Panc1 (cell line): Measurements from ENCODE around the gene FBXO45. TPM values are rescaled to one million over a fixed set of nuclear protein-coding genes. Genes with fewer than 3 reads are reported as not detected.

Source experiments
- ATAC-seq: fragments of 200-7000 bp; cut with Tn5 transposase; 2 replicates; pipeline ENCODE4 v1.9.1; 2020; ENCODE audit warnings: mild to moderate bottlenecking, moderate library complexity
- Bru-seq: library from RNA; stranded (reverse); fragments of 400-500 nt; gene quantifications from one replicate; lab custom pipeline; 2021; lab: Mats Ljungman, UMichigan
- BruChase-seq, 2 experiments: library from RNA; stranded (reverse); fragments of 400-500 nt; gene quantifications; one replicate each; lab custom pipeline; 2021; lab: Mats Ljungman, UMichigan
- BruUV-seq: library from RNA; stranded (reverse); fragments of 400-500 nt; replicated peaks from 2 replicates; lab custom pipeline; 2021; lab: Mats Ljungman, UMichigan
- CTCF ChIA-PET: fragments of 300-600 bp; sonication (Branson Sonifier 250); formaldehyde crosslinking; loops from one replicate; lab custom pipeline; 2022; ENCODE audit warnings: antibody characterized with exemption; lab: Charles Lee
- POLR2A ChIA-PET: fragments of 300-600 bp; sonication (Branson Sonifier 250); formaldehyde crosslinking; loops from one replicate; lab custom pipeline; 2022; ENCODE audit warnings: antibody characterized with exemption; lab: Charles Lee
- DNase-seq: peaks from one replicate; pipeline ENCODE4 v3.0.0-alpha.2; 2010; ENCODE audit warnings: low read depth, low spot score
- H3K27ac ChIP-seq: 2 replicates; pipeline ENCODE4 v1.5.1; 2011; ENCODE audit warnings: mild to moderate bottlenecking, low read length, inconsistent platforms
- H3K27me3 ChIP-seq: fragments of 200-500 bp; sonication (Bioruptor generic); 2 replicates; pipeline ENCODE4 v1.6.0; 2014; ENCODE audit warnings: low read length, inconsistent platforms; ENCODE audit not compliant: control insufficient read depth, insufficient read depth
- H3K36me3 ChIP-seq: fragments of 200-500 bp; sonication (Bioruptor generic); 2 replicates; pipeline ENCODE4 v1.5.1; 2014; ENCODE audit warnings: inconsistent platforms, mild to moderate bottlenecking, low read length, moderate library complexity; ENCODE audit not compliant: control insufficient read depth, insufficient read depth
- H3K4me1 ChIP-seq: 2 replicates; pipeline ENCODE4 v1.5.1; 2011; ENCODE audit warnings: inconsistent platforms, mild to moderate bottlenecking, low read length, moderate library complexity; ENCODE audit not compliant: control insufficient read depth, insufficient read depth
- H3K4me3 ChIP-seq, 2 experiments: 2 replicates each; pipeline ENCODE4 v1.5.1; 2011 to 2012; ENCODE audit warnings: low read depth in 2 of 2, low read length in 2 of 2, mild to moderate bottlenecking in 2 of 2, inconsistent platforms in 1 of 2, moderate library complexity in 1 of 2
- H3K9me3 ChIP-seq: fragments of 200-500 bp; sonication (Bioruptor generic); 2 replicates; pipeline ENCODE4 v1.5.1; 2014; ENCODE audit warnings: low read depth, mild to moderate bottlenecking, inconsistent platforms, low read length, moderate library complexity; ENCODE audit not compliant: control insufficient read depth, insufficient read depth
- CTCF ChIP-seq: fragments of 450-650 bp; IDR thresholded peaks from 2 replicates; pipeline ENCODE4 v1.5.1; 2017; ENCODE audit warnings: mild to moderate bottlenecking
- POLR2AphosphoS5 ChIP-seq: IDR thresholded peaks from 2 replicates; pipeline ENCODE4 v1.6.1; 2012; ENCODE audit warnings: mild to moderate bottlenecking, low read depth, low read length, moderate library complexity
- REST ChIP-seq, 2 experiments: IDR thresholded peaks; 2 replicates each; pipeline ENCODE4 v1.6.1; 2011 to 2012; ENCODE audit warnings: low read depth in 2 of 2, control low read depth in 1 of 2, low read length in 1 of 2, mild to moderate bottlenecking in 1 of 2, moderate library complexity in 1 of 2; ENCODE audit not compliant: insufficient read depth in 1 of 2
- SIN3A ChIP-seq: IDR thresholded peaks from 2 replicates; pipeline ENCODE4 v1.6.1; 2012; ENCODE audit warnings: low read depth, mild to moderate bottlenecking, low read length, moderate library complexity, borderline replicate concordance; ENCODE audit not compliant: insufficient read depth
- TCF7L2 ChIP-seq: IDR thresholded peaks from 2 replicates; pipeline ENCODE4 v1.6.1; 2011; ENCODE audit warnings: mild to moderate bottlenecking, low read depth, low read length, inconsistent platforms
- in situ Hi-C: cut with HindIII; loops from 2 replicates; pipeline ENCODE4 v1.10.0; 2016; ENCODE audit warnings: low sequenced_read_pairs, low pct_unique_long_range_greater_than_20kb
- intact Hi-C: fragments of 100-400 bp; cut with micrococcal nuclease; formaldehyde crosslinking; loops from one replicate; pipeline ENCODE4 v1.10.0; 2022; ENCODE audit not compliant: unreplicated experiment
- long read RNA-seq: library from polyadenylated mRNA; unstranded; transcript quantifications from one replicate; pipeline ENCODE4 v2.0.0, GENCODE V29; 2021; ENCODE audit not compliant: unreplicated experiment
- polyA plus RNA-seq: library from polyadenylated mRNA; unstranded; fragments of >200 nt; gene quantifications from one replicate; pipeline ENCODE4 v1.2.1, GENCODE V29; 2012; ENCODE audit warnings: missing spikeins; ENCODE audit not compliant: insufficient read length
- total RNA-seq: library from RNA; stranded (reverse); gene quantifications from one replicate; pipeline ENCODE4 v1.2.1, GENCODE V29; 2021; ENCODE audit not compliant: unreplicated experiment

The FBXO45 gene
- 21.6 TPM for total RNA-seq
- 8.2 TPM for polyA plus RNA-seq
- percentile 80 among the genes with signal in this experiment for Bru-seq, nascent RNA
- percentile 97 among the genes with signal in this experiment for BruChase-seq, experiment 1, labeled RNA remaining after a 2-hour chase
- percentile 90 among the genes with signal in this experiment for BruChase-seq, experiment 2, labeled RNA remaining after a 6-hour chase
- long read RNA-seq, full-length matches to known transcripts: 54 of 60 reads
- long read RNA-seq, partial matches to known transcripts: 1 of 60 reads
- long read RNA-seq, other reads (novel, unspliced or antisense): 5 of 60 reads

- in situ Hi-C loops (no loop called here), intact Hi-C loops (no loop called here)
- TF ChIP-seq SIN3A: peak; percentile 96; the same call in 1 of the 2 replicates
- TF ChIP-seq CTCF: no peak
- peak; percentile 97 for TF ChIP-seq POLR2AphosphoS5
- 0 out of 4 replicates have a peak, but pooled peaks of 1 of the 2 experiments have one; percentile 12 for TF ChIP-seq REST (IDR thresholded peaks at IDR 0.05; ENCODE audit: insufficient read depth in 1 of 2, low read depth in 2 of 2, low read length in 1 of 2)
- TF ChIP-seq TCF7L2: no peak
- Histone ChIP-seq H3K4me1 (peaks cover 32% of the 10 kb centered on the region), H3K9me3 (no peaks in the 10 kb centered on the region), H3K27ac (peak within 1 kb of the TSS; percentile 98), H3K27me3 (no peaks in the 10 kb centered on the region), H3K36me3 (peaks cover 5% of the 10 kb centered on the region; the same call in 1 of the 2 replicates), H3K4me3 (peak within 1 kb of the TSS; percentile 87 to 89)
- DNase-seq (peak; percentile 64), ATAC-seq (peak; percentile 98)
- no TSS peak for BruUV-seq
- POLR2A ChIA-PET: interaction anchor here (0.6 to 1.3 kb wide), 5 partner anchors 45 to 568 kb away, joined by 3 to 14 read pairs (median 3); no protein-coding TSS in a partner anchor
- CTCF ChIA-PET: interaction anchor here (0.5 kb wide), 1 partner anchor 545 kb away, joined by 3 read pairs; no protein-coding TSS in a partner anchor
Observed at GRCh38 chr3:196568246-196569002, at the start of gene FBXO45, which contains the start of gene WDR53. Gene FBXO45, plus strand, starts transcription at chr3:196568660. Its CDS starts 325 bp downstream, at chr3:196568985. Gene WDR53, minus strand, starts transcription at chr3:196568554. Its CDS starts 7,079 bp downstream, at chr3:196561475.

- Histone ChIP-seq H3K9me3 (no peaks in the 10 kb centered on the region), H3K4me3 (no peak overlapping the region), H3K4me1 (no peaks in the 10 kb centered on the region), H3K36me3 (no peaks in the 10 kb centered on the region), H3K27ac (no peak overlapping the region), H3K27me3 (no peaks in the 10 kb centered on the region)
- BruUV-seq: no TSS peak
- POLR2A ChIA-PET: no interaction called here
- intact Hi-C loops (loop anchor here (1.0 kb wide), 1 partner anchor 266 kb away; no protein-coding TSS in a partner anchor), in situ Hi-C loops (no loop called here)
- CTCF ChIA-PET: interaction anchor here (0.6 to 1.6 kb wide), 7 partner anchors 9 to 493 kb away, joined by 3 to 7 read pairs (median 4); no protein-coding TSS in a partner anchor
- DNase-seq: no peak
- peak; percentile 95 for ATAC-seq
- TF ChIP-seq CTCF (peak; percentile 87), REST (IDR thresholded peaks at IDR 0.05; ENCODE audit: insufficient read depth in 1 of 2, low read depth in 2 of 2, low read length in 1 of 2) (no peak)
Observed at GRCh38 chr3:196518966-196519717, 49.3 kb upstream of the FBXO45 start.
